ENCODE results near the gene CCT8.

DNA sequence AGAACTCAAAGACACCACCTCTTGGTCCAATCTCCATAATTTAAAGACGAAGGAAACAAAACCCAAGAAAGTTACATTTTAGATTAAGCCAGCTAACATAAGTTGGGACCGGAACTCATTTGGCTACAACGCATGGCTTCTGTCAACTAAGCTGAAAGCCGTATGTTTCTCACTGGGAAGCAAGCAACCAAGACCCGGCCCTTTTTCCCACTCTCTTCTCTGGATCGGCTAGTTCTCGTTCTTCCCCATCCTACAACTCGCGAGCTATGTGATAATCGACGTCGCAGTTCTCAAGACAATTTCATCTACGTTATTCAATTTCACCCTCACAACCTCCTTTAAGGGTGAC lies 601 bp downstream of the CCT8 start:
- TF ChIP-seq POLR2A (IDR thresholded peaks at IDR 0.05; ENCODE audit: low read depth, low read length): no peak
- no peak for TF ChIP-seq POLR2AphosphoS5 (IDR thresholded peaks at IDR 0.05; ENCODE audit: low read depth, low read length)
- no peak for TF ChIP-seq TAF1 (IDR thresholded peaks at IDR 0.05; ENCODE audit: low read depth, low read length)
